GM12878 (cell line): ENCODE results near the gene CACNA1H. TPM values are rescaled to one million over a fixed set of nuclear protein-coding genes. Genes with fewer than 3 reads are reported as not detected.

Experiments
- ZNF592 ChIP-seq: fragments of 450-650 bp; IDR thresholded peaks from 2 replicates; pipeline ENCODE4 v1.6.1; 2017; ENCODE audit warnings: mild to moderate bottlenecking, moderate library complexity
- polyA plus RNA-seq, 11 experiments: library from polyadenylated mRNA; depleted of rRNA in 4 of 11; unstranded in 6 of 11; stranded (reverse) in 5 of 11; fragments of >200 nt; fragmentation: Nextera tagmentation in 4 of 11; fragmentation: Illumina TruSeq in 1 of 11; extraction: Ambion mirVana in 4 of 11; extraction: Trizol in 1 of 11; gene quantifications; 1 replicate in 1 of 11; 2 replicates in 10 of 11; pipeline versions ENCODE4 v1.2.1 to v1.2.3, GENCODE V29; 2011 to 2016; ENCODE audit warnings: inconsistent platforms in 2 of 11, missing spikeins in 2 of 11, low read depth in 1 of 11
- total RNA-seq, 4 experiments: library from RNA; depleted of rRNA in 3 of 4; stranded (reverse); fragments of >200 nt in 3 of 4; fragmentation: Illumina TruSeq in 1 of 4; extraction: Trizol in 1 of 4; gene quantifications; 2 replicates each; pipeline versions ENCODE4 v1.2.1 to v1.2.3, GENCODE V29; 2013 to 2021

The CACNA1H gene
- total and polyA plus RNA-seq, 10 of the 15 experiments (the other 5 are each of a cell fraction or from before 2014, with no cell fraction given) = 0.03 to 0.54 TPM; not detected in 8

GRCh38 chr16:1271380-1271723, 118.4 kb downstream of the CACNA1H start (continued):
- TF ChIP-seq ZNF592 = no peak

Other genes with a start within 250 kb of the CACNA1H start
Only the 7 nearest of the 12 such genes appear.
- not detected in 2 replicates for gene SSTR5, start 80.4 kb upstream of the CACNA1H start, total RNA-seq (2014; rRNA removed)
- gene SSTR5, start 80.4 kb upstream of the CACNA1H start, total RNA-seq (2014; rRNA removed; fragmentation: Illumina TruSeq; extraction: Trizol) = not detected in 2 replicates
- not detected in 2 replicates for gene SSTR5, start 80.4 kb upstream of the CACNA1H start, total RNA-seq (2021)
- not detected in 2 replicates for gene SSTR5, start 80.4 kb upstream of the CACNA1H start, polyA plus RNA-seq (2011; rRNA removed)
- not detected in 2 replicates for gene SSTR5, start 80.4 kb upstream of the CACNA1H start, polyA plus RNA-seq (2014; fragmentation: Illumina TruSeq; extraction: Trizol)
- gene SSTR5, start 80.4 kb upstream of the CACNA1H start, polyA plus RNA-seq (2014; fragmentation: Nextera tagmentation; extraction: Ambion mirVana) = not detected
- gene SSTR5, start 80.4 kb upstream of the CACNA1H start, polyA plus RNA-seq (2014; rRNA removed) = not detected in 2 replicates
- not detected for gene SSTR5, start 80.4 kb upstream of the CACNA1H start, polyA plus RNA-seq (2016; fragmentation: Nextera tagmentation; extraction: Ambion mirVana)
- gene C1QTNF8, start 56.9 kb upstream of the CACNA1H start, total RNA-seq (2014; rRNA removed) = not detected in 2 replicates
- not detected in 2 replicates for gene C1QTNF8, start 56.9 kb upstream of the CACNA1H start, total RNA-seq (2014; rRNA removed; fragmentation: Illumina TruSeq; extraction: Trizol)
- not detected in 2 replicates for gene C1QTNF8, start 56.9 kb upstream of the CACNA1H start, total RNA-seq (2021)
- not detected in 2 replicates for gene C1QTNF8, start 56.9 kb upstream of the CACNA1H start, polyA plus RNA-seq (2011; rRNA removed)
- not detected in 2 replicates for gene C1QTNF8, start 56.9 kb upstream of the CACNA1H start, polyA plus RNA-seq (2014; fragmentation: Illumina TruSeq; extraction: Trizol)
- gene C1QTNF8, start 56.9 kb upstream of the CACNA1H start, polyA plus RNA-seq (2014; fragmentation: Nextera tagmentation; extraction: Ambion mirVana) = not detected
- gene C1QTNF8, start 56.9 kb upstream of the CACNA1H start, polyA plus RNA-seq (2014; rRNA removed) = not detected in 2 replicates
- gene C1QTNF8, start 56.9 kb upstream of the CACNA1H start, polyA plus RNA-seq (2016; fragmentation: Nextera tagmentation; extraction: Ambion mirVana) = not detected
- not detected in 2 replicates for gene TPSG1, start 72.2 kb downstream of the CACNA1H start, total RNA-seq (2014; rRNA removed)
- not detected in 2 replicates for gene TPSG1, start 72.2 kb downstream of the CACNA1H start, total RNA-seq (2014; rRNA removed; fragmentation: Illumina TruSeq; extraction: Trizol)
- not detected in 2 replicates for gene TPSG1, start 72.2 kb downstream of the CACNA1H start, total RNA-seq (2021)
- gene TPSG1, start 72.2 kb downstream of the CACNA1H start, polyA plus RNA-seq (2011; rRNA removed) = not detected in 2 replicates
- gene TPSG1, start 72.2 kb downstream of the CACNA1H start, polyA plus RNA-seq (2014; fragmentation: Illumina TruSeq; extraction: Trizol) = not detected in 2 replicates
- not detected for gene TPSG1, start 72.2 kb downstream of the CACNA1H start, polyA plus RNA-seq (2014; fragmentation: Nextera tagmentation; extraction: Ambion mirVana)
- gene TPSG1, start 72.2 kb downstream of the CACNA1H start, polyA plus RNA-seq (2014; rRNA removed) = not detected in 2 replicates
- not detected for gene TPSG1, start 72.2 kb downstream of the CACNA1H start, polyA plus RNA-seq (2016; fragmentation: Nextera tagmentation; extraction: Ambion mirVana)
- not detected in 2 replicates for gene TPSB2, start 77.1 kb downstream of the CACNA1H start, total RNA-seq (2014; rRNA removed)
- gene TPSB2, start 77.1 kb downstream of the CACNA1H start, total RNA-seq (2014; rRNA removed; fragmentation: Illumina TruSeq; extraction: Trizol) = not detected in 2 replicates
- 0.19 TPM in 1 of 2 replicates, not detected in the other for gene TPSB2, start 77.1 kb downstream of the CACNA1H start, total RNA-seq (2021)
- not detected in 2 replicates for gene TPSB2, start 77.1 kb downstream of the CACNA1H start, polyA plus RNA-seq (2011; rRNA removed)
- not detected in 2 replicates for gene TPSB2, start 77.1 kb downstream of the CACNA1H start, polyA plus RNA-seq (2014; fragmentation: Illumina TruSeq; extraction: Trizol)
- not detected for gene TPSB2, start 77.1 kb downstream of the CACNA1H start, polyA plus RNA-seq (2014; fragmentation: Nextera tagmentation; extraction: Ambion mirVana)
- gene TPSB2, start 77.1 kb downstream of the CACNA1H start, polyA plus RNA-seq (2014; rRNA removed) = not detected in 2 replicates
- gene TPSB2, start 77.1 kb downstream of the CACNA1H start, polyA plus RNA-seq (2016; fragmentation: Nextera tagmentation; extraction: Ambion mirVana) = not detected
- gene TPSAB1, start 87.6 kb downstream of the CACNA1H start, total RNA-seq (2014; rRNA removed) = not detected in 2 replicates
- not detected in 2 replicates for gene TPSAB1, start 87.6 kb downstream of the CACNA1H start, total RNA-seq (2014; rRNA removed; fragmentation: Illumina TruSeq; extraction: Trizol)
- not detected in 2 replicates for gene TPSAB1, start 87.6 kb downstream of the CACNA1H start, total RNA-seq (2021)
- not detected in 2 replicates for gene TPSAB1, start 87.6 kb downstream of the CACNA1H start, polyA plus RNA-seq (2011; rRNA removed)
- 0.06 TPM in 1 of 2 replicates, not detected in the other for gene TPSAB1, start 87.6 kb downstream of the CACNA1H start, polyA plus RNA-seq (2014; fragmentation: Illumina TruSeq; extraction: Trizol)
- gene TPSAB1, start 87.6 kb downstream of the CACNA1H start, polyA plus RNA-seq (2014; fragmentation: Nextera tagmentation; extraction: Ambion mirVana) = not detected
- not detected in 2 replicates for gene TPSAB1, start 87.6 kb downstream of the CACNA1H start, polyA plus RNA-seq (2014; rRNA removed)
- not detected for gene TPSAB1, start 87.6 kb downstream of the CACNA1H start, polyA plus RNA-seq (2016; fragmentation: Nextera tagmentation; extraction: Ambion mirVana)
- gene TPSD1, start 103.0 kb downstream of the CACNA1H start, total RNA-seq (2014; rRNA removed) = not detected in 2 replicates
- not detected in 2 replicates for gene TPSD1, start 103.0 kb downstream of the CACNA1H start, total RNA-seq (2014; rRNA removed; fragmentation: Illumina TruSeq; extraction: Trizol)
- not detected in 2 replicates for gene TPSD1, start 103.0 kb downstream of the CACNA1H start, total RNA-seq (2021)
- gene TPSD1, start 103.0 kb downstream of the CACNA1H start, polyA plus RNA-seq (2011; rRNA removed) = not detected in 2 replicates
- not detected in 2 replicates for gene TPSD1, start 103.0 kb downstream of the CACNA1H start, polyA plus RNA-seq (2014; fragmentation: Illumina TruSeq; extraction: Trizol)
- gene TPSD1, start 103.0 kb downstream of the CACNA1H start, polyA plus RNA-seq (2014; fragmentation: Nextera tagmentation; extraction: Ambion mirVana) = not detected
- not detected in 2 replicates for gene TPSD1, start 103.0 kb downstream of the CACNA1H start, polyA plus RNA-seq (2014; rRNA removed)
- gene TPSD1, start 103.0 kb downstream of the CACNA1H start, polyA plus RNA-seq (2016; fragmentation: Nextera tagmentation; extraction: Ambion mirVana) = not detected
- gene UBE2I, start 156.5 kb downstream of the CACNA1H start, total RNA-seq (2014; rRNA removed) = 65.2 and 69.3 TPM in 2 replicates
- gene UBE2I, start 156.5 kb downstream of the CACNA1H start, total RNA-seq (2014; rRNA removed; fragmentation: Illumina TruSeq; extraction: Trizol) = 92.2 and 104 TPM in 2 replicates
- 180 and 210 TPM in 2 replicates for gene UBE2I, start 156.5 kb downstream of the CACNA1H start, total RNA-seq (2021)
- gene UBE2I, start 156.5 kb downstream of the CACNA1H start, polyA plus RNA-seq (2011; rRNA removed) = 181 and 188 TPM in 2 replicates
- 243 and 265 TPM in 2 replicates for gene UBE2I, start 156.5 kb downstream of the CACNA1H start, polyA plus RNA-seq (2014; fragmentation: Illumina TruSeq; extraction: Trizol)
- 10 to 100 TPM; 47.5 to 51.5 TPM for gene UBE2I, start 156.5 kb downstream of the CACNA1H start, polyA plus RNA-seq (2014; fragmentation: Nextera tagmentation; extraction: Ambion mirVana)
- gene UBE2I, start 156.5 kb downstream of the CACNA1H start, polyA plus RNA-seq (2014; rRNA removed) = 203 and 205 TPM in 2 replicates
- gene UBE2I, start 156.5 kb downstream of the CACNA1H start, polyA plus RNA-seq (2016; fragmentation: Nextera tagmentation; extraction: Ambion mirVana) = 100 to 1,000 TPM; 200 to 204 TPM